Measurements from ENCODE around the gene WDR35.

The WDR35 gene

DNA sequence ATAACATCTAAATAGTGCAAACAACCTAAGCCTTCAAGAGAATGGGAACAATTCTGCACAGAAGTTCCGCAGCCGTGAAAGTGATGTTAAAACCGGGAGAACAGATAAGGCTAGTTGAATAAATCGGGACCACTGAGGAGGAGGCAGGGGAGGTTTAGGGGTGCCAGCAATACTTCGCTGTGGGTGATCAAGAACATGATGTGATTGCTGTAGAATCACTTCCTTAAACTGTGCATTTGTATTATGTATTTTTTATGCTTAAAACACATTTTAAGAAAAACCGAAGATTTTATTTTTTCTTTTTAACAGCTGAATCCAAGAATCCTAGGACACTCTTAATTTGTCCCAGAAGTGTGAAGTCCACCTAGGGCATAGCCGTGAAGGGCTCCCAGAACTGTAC, 121.7 kb downstream of the WDR35 start:
- TF ChIP-seq EZH2 (IDR thresholded peaks at IDR 0.05; ENCODE audit: borderline replicate concordance, low read depth, low read length, severe bottlenecking): no peak
- no peak for ATAC-seq (ENCODE audit: insufficient read depth, low read depth)
- H2AFZ ChIP-seq (ENCODE audit: low read depth, low read length): no peak overlapping the region
- no peak overlapping the region for H3K4me2 ChIP-seq (ENCODE audit: insufficient read depth, low read length)
- no peaks in the 10 kb centered on the region for H3K9me3 ChIP-seq (ENCODE audit: insufficient read depth, low read length, severe bottlenecking)
- H3K9ac ChIP-seq (ENCODE audit: low read depth, low read length): no peak overlapping the region
- no peaks in the 10 kb centered on the region for H3K27me3 ChIP-seq (ENCODE audit: insufficient read depth, low read length, poor library complexity)
- H3K36me3 ChIP-seq (ENCODE audit: insufficient read depth, low read length): no peaks in the 10 kb centered on the region
- H3K27ac ChIP-seq (ENCODE audit: low read length): no peak overlapping the region
- H3K79me2 ChIP-seq (ENCODE audit: insufficient read depth, low read length): no peaks in the 10 kb centered on the region
- H3K4me1 ChIP-seq (ENCODE audit: insufficient read depth, low read length): no peaks in the 10 kb centered on the region
- H3K4me3 ChIP-seq (ENCODE audit: low read depth in 1 of 2, low read length in 2 of 2): no peak overlapping the region
- H4K20me1 ChIP-seq (ENCODE audit: insufficient read depth, low read length): peaks cover 4% of the 10 kb centered on the region; the same call in 1 of the 2 replicates
- no peak for DNase-seq

- Histone ChIP-seq H3K9ac (ENCODE audit: low read depth, low read length) (no peak overlapping the region), H3K9me3 (ENCODE audit: insufficient read depth, low read length, severe bottlenecking) (no peaks in the 10 kb centered on the region), H3K4me3 (ENCODE audit: low read depth in 1 of 2, low read length in 2 of 2) (no peak overlapping the region), H3K79me2 (ENCODE audit: insufficient read depth, low read length) (no peaks in the 10 kb centered on the region), H3K27me3 (ENCODE audit: insufficient read depth, low read length, poor library complexity) (no peaks in the 10 kb centered on the region), H3K4me2 (ENCODE audit: insufficient read depth, low read length) (no peak overlapping the region), H3K36me3 (ENCODE audit: insufficient read depth, low read length) (no peaks in the 10 kb centered on the region), H3K27ac (ENCODE audit: low read length) (no peak overlapping the region), H2AFZ (ENCODE audit: low read depth, low read length) (no peak overlapping the region), H3K4me1 (ENCODE audit: insufficient read depth, low read length) (no peaks in the 10 kb centered on the region), H4K20me1 (ENCODE audit: insufficient read depth, low read length) (peaks cover 4% of the 10 kb centered on the region; the same call in 1 of the 2 replicates)
- no peak for DNase-seq
- no peak for ATAC-seq (ENCODE audit: insufficient read depth, low read depth)
- no peak for TF ChIP-seq EZH2 (IDR thresholded peaks at IDR 0.05; ENCODE audit: borderline replicate concordance, low read depth, low read length, severe bottlenecking)
- TF ChIP-seq, protein P1, sequence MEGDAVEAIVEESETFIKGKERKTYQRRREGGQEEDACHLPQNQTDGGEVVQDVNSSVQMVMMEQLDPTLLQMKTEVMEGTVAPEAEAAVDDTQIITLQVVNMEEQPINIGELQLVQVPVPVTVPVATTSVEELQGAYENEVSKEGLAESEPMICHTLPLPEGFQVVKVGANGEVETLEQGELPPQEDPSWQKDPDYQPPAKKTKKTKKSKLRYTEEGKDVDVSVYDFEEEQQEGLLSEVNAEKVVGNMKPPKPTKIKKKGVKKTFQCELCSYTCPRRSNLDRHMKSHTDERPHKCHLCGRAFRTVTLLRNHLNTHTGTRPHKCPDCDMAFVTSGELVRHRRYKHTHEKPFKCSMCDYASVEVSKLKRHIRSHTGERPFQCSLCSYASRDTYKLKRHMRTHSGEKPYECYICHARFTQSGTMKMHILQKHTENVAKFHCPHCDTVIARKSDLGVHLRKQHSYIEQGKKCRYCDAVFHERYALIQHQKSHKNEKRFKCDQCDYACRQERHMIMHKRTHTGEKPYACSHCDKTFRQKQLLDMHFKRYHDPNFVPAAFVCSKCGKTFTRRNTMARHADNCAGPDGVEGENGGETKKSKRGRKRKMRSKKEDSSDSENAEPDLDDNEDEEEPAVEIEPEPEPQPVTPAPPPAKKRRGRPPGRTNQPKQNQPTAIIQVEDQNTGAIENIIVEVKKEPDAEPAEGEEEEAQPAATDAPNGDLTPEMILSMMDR (IDR thresholded peaks at IDR 0.05; ENCODE audit: borderline replicate concordance, extremely low read depth, low read length, poor library complexity, severe bottlenecking): no peak
Measured at GRCh38 chr2:19866771-19867170, 123.1 kb downstream of the WDR35 start.

DNA sequence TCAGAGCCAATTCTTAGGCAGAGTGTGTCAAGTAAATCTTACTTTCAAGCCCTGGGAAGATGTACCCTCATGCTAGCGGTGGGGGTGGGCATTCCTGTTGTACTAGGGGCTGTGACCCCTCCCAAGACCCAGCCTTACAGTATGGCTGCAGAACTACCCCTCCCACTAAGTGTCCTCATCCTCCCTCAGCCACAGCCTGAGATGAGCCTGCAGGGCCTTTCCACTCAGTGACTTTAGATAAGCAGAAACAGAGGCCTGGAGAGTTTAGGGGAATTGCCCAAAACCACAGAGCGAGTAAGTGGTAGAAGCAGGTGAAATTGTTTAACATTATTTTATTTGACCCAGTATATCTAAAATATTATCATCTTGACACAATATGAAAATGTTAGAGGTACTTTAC, 124.8 kb downstream of the WDR35 start:
- no peak for TF ChIP-seq EZH2 (IDR thresholded peaks at IDR 0.05; ENCODE audit: borderline replicate concordance, low read depth, low read length, severe bottlenecking)
- TF ChIP-seq, protein P1 (IDR thresholded peaks at IDR 0.05; ENCODE audit: borderline replicate concordance, extremely low read depth, low read length, poor library complexity, severe bottlenecking): no peak
- H3K36me3 ChIP-seq (ENCODE audit: insufficient read depth, low read length): no peaks in the 10 kb centered on the region
- H3K4me3 ChIP-seq (ENCODE audit: low read depth in 1 of 2, low read length in 2 of 2): no peak overlapping the region
- no peak for DNase-seq
- no peak overlapping the region for H2AFZ ChIP-seq (ENCODE audit: low read depth, low read length)
- no peaks in the 10 kb centered on the region for H3K27me3 ChIP-seq (ENCODE audit: insufficient read depth, low read length, poor library complexity)
- H3K4me2 ChIP-seq (ENCODE audit: insufficient read depth, low read length): no peak overlapping the region
- peaks cover 4% of the 10 kb centered on the region; the same call in 1 of the 2 replicates for H4K20me1 ChIP-seq (ENCODE audit: insufficient read depth, low read length)
- ATAC-seq (ENCODE audit: insufficient read depth, low read depth): no peak
- no peak overlapping the region for H3K27ac ChIP-seq (ENCODE audit: low read length)
- H3K9me3 ChIP-seq (ENCODE audit: insufficient read depth, low read length, severe bottlenecking): no peaks in the 10 kb centered on the region
- H3K9ac ChIP-seq (ENCODE audit: low read depth, low read length): no peak overlapping the region
- H3K4me1 ChIP-seq (ENCODE audit: insufficient read depth, low read length): no peaks in the 10 kb centered on the region
- no peaks in the 10 kb centered on the region for H3K79me2 ChIP-seq (ENCODE audit: insufficient read depth, low read length)

GRCh38 chr2:19864381-19864780, 125.5 kb downstream of the WDR35 start:
- Histone ChIP-seq H3K4me3 (ENCODE audit: low read depth in 1 of 2, low read length in 2 of 2) (no peak overlapping the region), H3K4me2 (ENCODE audit: insufficient read depth, low read length) (no peak overlapping the region), H3K36me3 (ENCODE audit: insufficient read depth, low read length) (no peaks in the 10 kb centered on the region), H4K20me1 (ENCODE audit: insufficient read depth, low read length) (peaks cover 4% of the 10 kb centered on the region; the same call in 1 of the 2 replicates), H3K9me3 (ENCODE audit: insufficient read depth, low read length, severe bottlenecking) (no peaks in the 10 kb centered on the region), H3K9ac (ENCODE audit: low read depth, low read length) (no peak overlapping the region), H3K27me3 (ENCODE audit: insufficient read depth, low read length, poor library complexity) (no peaks in the 10 kb centered on the region), H3K4me1 (ENCODE audit: insufficient read depth, low read length) (no peaks in the 10 kb centered on the region), H2AFZ (ENCODE audit: low read depth, low read length) (no peak overlapping the region), H3K79me2 (ENCODE audit: insufficient read depth, low read length) (no peaks in the 10 kb centered on the region), H3K27ac (ENCODE audit: low read length) (no peak overlapping the region)
- DNase-seq: no peak
- no peak for ATAC-seq (ENCODE audit: insufficient read depth, low read depth)
- no peak for TF ChIP-seq EZH2 (IDR thresholded peaks at IDR 0.05; ENCODE audit: borderline replicate concordance, low read depth, low read length, severe bottlenecking)
- TF ChIP-seq, protein P1 (IDR thresholded peaks at IDR 0.05; ENCODE audit: borderline replicate concordance, extremely low read depth, low read length, poor library complexity, severe bottlenecking): no peak

Measured in DND-41 (cell line).